HG03108 (cell line): Measurements from ENCODE around the gene ADGRD2.

Experiments
- ATAC-seq: cut with Tn5 transposase; IDR thresholded peaks from one replicate; pipeline ENCODE4 v1.9.1; 2021; ENCODE audit warnings: moderate library complexity; ENCODE audit not compliant: unreplicated experiment

Gene ADGRD2

DNA sequence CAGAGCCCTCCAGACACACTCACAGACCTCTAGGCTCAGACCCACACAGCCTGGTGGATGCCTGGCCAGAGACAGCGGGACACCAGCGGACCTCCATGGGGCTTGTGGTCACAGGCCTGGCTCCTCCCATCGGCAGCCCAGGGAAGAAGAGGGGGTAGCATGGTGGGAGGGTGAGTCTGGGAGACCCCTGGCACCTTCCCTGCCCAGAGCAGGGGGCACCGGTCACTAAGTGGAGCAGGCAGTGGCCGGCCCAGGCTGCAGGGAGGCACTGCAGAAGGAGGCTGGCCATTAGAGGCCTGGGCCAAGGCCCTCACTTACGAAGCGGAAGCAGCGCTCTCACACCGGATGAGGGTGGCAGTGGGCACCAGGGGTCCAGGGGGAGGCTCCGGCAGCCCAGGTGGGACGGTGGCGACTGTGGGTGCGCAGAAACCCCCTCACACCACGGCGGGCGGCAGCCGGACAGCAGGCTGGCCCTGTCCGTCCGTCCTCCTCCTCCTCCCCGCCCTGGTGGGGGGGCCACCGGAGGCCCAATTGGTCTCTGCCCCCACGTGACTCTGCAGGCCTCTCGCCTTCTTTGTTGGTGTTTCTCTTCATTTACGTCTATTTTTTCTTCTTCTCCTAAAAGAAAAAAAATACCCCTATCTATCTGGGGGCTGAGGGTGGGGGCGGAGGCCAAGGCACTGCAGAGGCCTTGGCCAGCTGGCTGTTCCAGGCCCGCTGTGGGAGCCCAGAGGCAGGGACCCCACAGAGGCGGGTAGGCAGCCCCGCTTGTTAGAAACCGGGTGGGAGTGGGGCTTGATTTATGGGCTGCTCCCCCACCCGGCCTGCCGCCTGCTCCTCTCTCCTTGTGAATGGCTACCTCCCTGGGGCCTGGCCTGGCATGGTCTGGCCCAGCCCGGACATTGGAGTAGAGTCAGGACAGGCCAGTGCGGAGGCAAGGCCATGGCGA is 57.0 kb downstream of the ADGRD2 start, which contains the start of gene NR5A1:
Gene NR5A1 (minus strand): TSS at position 469 of the 949 bp plus-strand sequence. CDS start 4,004 bp downstream, outside the sequence.
- no peak for ATAC-seq

DNA sequence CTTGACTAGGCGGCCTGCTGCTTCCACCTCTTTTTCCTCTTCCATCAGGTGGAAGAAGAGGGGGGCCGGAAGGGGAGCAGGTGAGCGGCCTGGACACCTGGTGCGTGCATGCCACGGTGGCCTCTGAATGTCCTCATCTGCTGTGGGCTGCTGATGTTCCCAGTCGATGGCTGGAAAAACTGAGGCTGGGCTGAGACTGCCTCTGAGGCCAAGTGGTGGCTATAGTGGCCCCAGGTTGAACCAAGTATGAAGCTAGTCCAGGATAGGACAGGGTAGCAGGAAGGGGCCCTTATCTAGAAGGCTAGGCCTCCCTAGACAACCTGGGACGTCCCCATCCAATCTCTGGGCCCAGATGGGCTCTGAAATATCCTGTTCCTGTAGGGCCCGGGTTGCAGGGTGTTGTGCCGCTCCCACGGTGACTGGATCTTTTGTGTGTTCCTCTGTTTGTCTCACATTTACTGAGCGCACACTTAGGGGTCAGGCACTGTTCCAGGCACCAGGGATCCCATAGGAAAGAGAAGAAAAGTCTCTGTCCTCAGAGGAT is 57.7 kb downstream of the ADGRD2 start:
- ATAC-seq: no peak

DNA sequence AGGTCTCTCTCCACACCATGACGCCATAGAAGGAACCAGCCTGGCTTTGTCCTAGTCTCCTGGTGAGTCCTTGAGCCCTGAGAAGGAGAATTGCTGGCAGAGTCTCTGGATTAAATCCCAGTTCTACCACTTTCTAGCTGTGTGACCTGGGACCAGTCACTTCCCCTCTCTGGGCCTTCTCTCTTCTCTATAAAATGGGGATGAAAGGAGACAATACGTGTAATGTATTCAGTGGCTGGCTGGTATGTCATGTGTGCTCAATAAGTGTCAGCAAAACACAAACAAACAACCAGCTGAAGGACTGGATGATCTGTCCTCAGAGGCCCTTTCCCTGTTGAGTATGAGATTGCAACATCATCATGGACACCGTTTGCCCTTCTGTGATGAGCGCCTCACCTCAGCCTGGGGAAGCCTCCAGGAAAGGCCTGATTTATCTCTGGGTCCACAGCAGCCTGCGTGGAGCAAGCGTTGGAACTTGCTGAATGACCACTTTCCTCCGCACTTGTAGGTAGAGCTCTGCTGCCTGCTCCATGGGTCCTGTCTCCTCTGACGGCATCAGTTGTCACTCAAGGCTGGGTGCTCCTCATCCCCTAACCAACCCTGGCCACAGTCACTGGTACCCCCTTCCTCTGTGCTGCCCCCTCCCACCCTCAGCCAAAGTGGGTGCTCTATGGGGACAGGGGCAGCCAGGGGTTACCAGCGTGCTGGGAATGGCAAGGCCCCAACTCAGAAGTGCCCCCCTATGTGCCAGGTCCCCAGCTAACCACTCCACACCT is 60.6 kb downstream of the ADGRD2 start:
- ATAC-seq: no peak

DNA sequence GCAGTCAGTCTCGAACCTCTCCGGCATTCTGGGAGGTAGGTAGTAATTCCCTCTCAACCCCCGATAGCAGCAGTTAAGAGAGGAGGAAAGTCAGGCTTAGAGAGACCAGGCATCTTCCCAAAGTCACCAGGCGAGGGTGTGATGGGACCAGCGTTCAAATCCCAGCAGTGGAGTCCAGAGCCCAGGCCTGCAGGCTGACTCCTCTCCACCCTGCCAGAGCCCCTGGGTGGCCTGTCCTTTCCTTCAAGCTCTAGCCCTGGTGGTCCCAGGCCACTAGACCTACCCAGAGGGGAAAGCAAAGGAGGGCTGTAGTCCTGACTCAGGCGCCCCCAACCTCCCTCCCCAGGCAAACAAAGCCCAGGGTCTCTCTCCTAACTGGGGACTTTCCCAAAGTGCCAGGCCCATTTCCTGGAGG is 61.2 kb downstream of the ADGRD2 start:
- ATAC-seq: no peak

DNA sequence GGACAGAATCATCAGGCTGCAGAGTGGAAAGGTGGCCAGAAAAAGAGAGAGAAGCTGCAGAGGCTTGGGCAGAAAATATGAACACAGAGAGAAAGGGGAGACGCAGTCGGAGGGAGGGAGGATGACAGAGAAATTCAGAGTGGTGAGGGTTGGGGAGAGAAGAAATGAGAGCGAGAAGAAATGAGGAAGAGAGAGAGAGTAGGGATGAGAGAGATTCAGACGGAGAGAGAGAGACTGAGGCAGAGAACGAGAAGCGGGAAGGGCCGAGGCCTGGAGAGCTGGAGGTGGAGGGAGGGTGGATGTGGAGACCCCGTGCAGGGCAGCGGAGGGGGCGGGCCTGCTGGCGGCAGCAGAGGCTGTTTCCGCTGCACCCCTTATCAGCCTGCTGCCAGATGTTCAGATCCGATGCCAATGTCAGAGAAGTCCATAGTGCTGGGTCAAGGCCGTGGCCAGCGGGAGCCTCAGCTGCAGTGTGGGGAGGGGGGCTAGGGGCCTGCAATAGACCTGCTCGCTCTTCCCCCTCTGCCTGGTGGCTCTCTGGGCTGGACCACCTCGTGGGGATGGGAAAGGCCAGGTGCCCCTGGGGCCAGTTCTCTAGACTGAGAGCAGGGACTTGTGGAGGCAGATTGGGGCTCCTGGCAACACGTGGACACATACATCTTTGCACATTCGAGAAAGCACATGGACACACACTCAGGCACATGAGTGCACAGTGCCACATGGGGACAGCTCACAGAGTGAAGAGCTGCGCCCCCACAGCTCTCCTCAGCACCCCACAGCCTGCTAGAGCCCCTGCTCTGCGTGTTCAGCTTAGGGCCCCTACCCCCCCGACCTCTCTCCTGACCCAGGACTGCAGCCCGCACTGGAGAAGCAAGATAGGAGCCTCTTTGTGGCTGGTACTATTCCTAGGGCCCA is 61.9 kb downstream of the ADGRD2 start:
- ATAC-seq: no peak

DNA sequence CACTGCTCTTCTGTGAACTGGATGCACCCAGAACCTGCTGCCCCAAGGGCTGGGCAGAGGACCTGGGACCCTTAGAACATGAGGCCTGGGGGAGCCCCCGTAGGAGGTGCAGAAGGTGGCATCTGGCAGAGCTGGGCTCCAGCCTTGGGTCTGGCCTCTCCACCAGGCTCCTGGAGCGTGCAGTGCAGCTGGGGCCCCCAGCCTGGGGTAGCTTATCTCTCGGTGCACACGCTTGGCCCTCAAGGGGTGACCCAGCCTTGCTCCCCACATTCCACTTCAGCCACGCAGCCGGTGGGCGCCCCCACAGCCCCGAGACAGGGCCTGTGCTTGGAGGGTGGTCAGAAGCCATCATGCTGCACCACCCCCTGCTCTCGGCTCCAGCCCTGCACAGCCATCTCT is 62.6 kb downstream of the ADGRD2 start:
- no peak for ATAC-seq

DNA sequence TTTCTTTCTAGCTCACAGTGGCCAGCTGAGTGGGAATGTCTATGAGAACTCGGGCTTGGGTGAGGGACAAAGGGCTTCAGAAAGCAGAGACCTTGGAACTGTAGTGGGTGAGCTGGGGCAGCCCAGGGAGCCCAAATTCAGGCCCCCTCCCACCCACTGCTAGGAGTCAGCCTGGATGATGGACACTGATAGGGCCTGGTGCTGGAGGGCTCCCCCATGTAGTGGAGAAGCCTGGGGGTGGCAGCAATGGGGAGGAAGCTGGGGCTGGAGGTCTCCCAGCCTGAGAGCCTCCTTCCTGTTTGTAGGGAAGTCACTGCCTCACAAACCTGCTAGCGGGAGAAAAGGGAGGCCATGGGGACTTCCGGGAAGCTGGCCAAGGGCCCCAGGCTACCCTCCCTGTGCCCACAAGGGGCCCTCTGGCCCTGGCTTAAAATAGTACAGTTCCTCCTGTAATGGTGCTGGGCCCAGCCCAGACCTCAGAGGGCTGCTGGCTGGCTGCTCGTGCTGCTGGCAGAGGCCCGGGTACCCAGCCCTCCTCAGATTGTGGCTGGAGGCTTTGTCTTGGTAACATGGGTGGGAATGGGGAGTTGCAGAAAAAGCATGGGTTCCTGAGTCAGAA is 63.2 kb downstream of the ADGRD2 start:
- no peak for ATAC-seq

DNA sequence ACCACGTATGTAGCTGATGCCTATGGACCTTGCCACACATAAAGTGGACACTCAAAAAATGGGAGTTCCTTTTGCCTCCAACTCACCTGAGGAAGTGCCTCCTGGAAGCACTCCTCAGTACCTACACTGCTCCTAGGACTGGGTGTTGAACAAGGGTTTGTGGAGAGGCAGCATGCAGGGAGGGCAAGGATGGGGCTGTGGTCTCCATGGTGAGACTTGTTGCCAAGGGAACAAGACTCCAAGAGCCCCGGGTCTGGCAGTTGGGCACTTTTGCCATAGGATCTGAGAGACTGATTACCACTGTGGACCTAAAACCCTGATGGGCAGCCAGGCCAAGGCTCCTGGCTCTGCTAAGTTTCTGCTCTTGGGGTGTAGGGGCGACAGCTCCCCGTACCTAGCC is 63.9 kb downstream of the ADGRD2 start:
- ATAC-seq: no peak

DNA sequence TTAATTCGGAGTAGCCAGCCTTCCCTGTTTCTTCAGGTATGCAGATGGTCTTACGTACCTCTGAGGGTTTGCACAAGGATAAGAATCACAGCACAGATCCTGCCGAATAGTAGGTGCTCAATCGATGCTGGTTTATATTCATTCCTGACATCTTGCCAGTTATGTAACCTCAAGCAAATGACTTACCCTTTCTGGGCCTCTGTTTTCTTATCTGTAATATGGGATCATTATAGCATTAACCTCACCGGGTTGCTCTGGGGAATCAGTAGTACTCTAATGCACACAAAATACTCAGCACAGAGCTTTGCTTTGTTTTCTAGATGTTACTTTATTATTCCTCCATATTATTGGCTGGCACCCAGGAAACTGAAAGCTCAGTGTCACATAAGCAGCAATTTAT is 64.6 kb downstream of the ADGRD2 start:
- ATAC-seq: no peak

DNA sequence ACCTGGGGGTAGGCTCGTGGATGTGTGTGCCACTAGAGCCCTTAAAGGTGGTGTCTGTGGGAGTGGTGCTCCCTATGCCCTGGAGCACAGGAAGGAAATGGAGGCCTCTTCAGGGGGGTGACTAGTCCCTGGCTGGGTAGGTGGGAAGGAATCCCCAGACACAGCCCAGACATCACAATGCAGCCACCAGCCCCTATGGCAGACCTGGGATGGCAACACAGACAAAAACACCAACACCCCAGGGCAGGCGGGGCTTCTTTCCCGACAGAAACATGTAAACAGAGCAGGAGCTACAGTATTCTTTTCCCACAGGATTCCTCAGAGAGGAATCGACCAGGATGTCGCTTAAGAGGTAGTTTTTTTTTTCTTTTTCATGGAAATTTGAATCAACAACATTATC is 67.3 kb downstream of the ADGRD2 start:
- no peak for ATAC-seq

DNA sequence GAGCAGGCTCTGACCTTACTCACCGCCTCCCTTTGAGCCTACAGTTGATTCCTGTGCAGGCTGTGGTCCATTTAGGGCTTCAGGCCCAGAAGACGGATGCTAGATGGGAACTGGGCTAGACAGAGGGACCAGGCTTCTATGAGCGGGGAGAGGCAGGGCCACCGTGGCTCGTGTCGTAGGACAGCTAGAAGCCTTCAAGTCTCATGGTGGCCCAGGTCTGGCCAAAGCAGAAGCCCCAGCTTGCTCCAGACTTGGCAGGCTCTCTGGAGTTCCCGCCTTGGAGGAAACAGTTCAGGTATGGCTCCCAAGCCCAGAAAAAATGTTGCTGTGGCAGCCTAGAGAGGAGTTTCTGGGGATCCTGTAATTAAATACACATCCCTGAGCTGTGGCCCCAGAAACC is 67.9 kb downstream of the ADGRD2 start:
- no peak for ATAC-seq

DNA sequence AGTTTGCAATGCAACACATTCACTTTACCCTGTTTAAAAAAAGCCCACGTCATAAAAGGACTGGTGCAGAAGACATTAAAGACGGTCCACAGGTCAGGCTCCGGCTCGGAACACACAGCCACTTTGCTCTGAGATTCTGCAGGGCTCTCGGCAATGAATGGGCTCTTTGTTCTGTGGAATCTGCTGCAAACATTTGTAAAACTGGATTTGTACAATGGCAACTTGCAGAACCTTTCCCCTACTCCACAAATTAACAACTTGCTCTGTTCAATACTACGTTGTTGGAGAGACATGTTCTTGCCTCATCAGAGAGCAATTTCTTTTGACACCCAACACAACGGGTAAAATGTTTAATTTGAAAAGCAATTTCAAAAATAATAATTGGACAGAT is 70.0 kb downstream of the ADGRD2 start:
- no peak for ATAC-seq

DNA sequence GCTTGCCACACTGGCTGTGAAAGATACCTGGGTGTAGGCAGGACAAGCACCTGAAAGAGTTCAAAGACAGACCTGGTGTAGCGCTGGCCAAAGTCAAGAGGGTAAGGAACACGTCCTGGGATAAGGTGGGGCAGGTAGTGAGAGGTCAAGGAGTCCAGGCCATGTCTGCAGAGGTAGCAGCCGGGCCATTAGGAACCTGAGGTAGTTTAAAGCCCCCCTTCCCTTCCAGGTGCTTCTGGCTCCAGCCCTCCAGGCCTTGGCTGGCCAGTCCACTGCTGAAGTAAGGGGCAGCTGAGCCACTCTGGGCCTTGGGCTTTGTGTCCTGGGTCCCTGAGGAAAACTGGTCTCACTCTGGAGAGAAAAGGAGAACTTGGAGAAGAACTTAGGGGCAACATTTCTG is 70.9 kb downstream of the ADGRD2 start:
- no peak for ATAC-seq

DNA sequence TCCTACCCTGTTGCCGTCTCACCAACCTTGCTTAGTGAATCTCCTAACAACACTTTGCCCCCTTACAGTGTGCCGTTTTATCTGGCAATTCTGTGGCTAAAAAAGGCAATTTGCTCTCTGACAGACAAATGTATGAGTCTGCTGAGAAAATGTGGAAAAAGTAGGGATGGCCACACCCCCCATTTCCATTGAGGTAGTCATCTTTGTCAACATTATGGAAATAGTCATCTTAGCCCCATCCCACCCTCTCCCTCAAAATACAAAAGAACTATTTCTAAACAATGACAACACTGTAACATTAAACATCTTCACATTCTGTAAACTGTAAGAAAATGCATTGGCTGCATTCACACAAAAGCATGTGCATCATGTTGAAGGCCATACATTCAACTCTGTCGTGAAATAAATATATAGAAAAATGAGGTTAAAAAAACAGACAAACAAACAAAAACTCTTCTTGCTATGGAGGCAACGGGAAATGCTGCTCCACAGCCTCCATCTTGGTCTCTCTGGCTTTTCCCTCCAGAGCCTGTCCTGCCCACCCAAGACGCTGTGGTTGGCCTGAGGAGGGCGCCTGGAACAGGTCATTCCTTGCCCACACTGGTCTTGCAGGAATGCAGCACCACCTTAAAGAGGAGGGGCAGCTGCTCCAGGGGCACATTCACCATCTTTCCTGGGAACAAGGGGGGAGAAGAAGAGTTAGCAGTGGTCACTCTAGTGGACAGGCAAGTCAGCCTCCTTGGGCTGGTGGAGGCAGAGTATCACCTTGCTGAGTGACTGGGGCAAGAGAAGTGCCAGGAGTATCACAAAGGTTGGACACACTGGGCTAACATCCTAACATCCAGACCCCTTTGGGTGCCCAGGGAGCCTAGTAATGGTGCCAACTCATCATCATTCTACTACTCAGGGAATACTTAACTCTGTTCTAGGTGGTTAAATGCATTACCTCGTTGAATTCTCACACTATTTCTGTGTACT is 72.2 kb downstream of the ADGRD2 start:
- no peak for ATAC-seq

DNA sequence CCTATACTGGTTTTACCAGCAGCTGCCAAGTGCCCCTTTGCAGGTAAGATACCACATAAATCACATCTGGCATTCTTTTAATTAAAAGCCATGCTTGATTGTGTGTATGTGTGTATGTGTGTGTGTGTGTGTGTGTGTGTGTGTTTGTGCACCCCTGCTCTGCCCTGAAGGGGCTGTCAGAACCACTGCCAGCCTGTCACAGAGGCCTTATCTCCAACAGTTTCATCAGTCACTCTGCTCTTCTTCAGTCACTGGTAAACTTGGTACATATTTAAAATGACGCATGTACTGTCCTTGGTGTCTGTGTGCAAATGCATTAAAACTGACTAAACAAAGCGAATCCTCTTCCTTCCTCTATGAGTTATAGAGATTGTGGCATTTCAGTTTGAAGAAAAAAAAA is 75.9 kb downstream of the ADGRD2 start:
- no peak for ATAC-seq

DNA sequence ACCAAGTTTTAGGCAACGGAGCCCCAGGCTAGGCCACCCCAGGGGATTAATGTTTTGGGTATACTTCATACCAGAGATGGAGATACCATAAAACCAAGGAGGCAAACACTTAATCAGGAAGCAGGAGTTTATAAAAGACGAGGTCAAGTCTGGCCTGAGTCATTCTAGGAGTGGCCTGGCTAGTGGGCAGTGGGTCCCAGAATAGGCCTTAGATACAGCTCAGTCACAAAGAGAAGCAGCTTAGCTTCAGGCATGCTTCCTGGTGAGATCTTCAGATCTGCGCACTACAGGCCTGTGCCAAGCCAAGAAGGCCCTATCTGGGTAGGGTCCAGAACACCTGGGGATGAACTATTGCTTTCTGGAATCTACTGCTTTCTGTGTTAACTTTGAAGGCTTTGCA is 77.5 kb downstream of the ADGRD2 start:
- ATAC-seq: no peak
